IPS DF 6.9 (cell line): ENCODE measurements around the gene ALK.

Experiments used
- DNase-seq: peaks from one replicate; pipeline ENCODE4 v3.0.0-alpha.2; 2013; ENCODE audit warnings: low read depth, low spot score
- H3K27ac ChIP-seq: one replicate; pipeline ENCODE4 v1.5.1; 2013; ENCODE audit warnings: low read length, control low read depth
- H3K27me3 ChIP-seq: 2 replicates; pipeline ENCODE4 v1.6.1; 2013; ENCODE audit warnings: mild to moderate bottlenecking, low read length; ENCODE audit not compliant: control insufficient read depth, insufficient read depth
- H3K36me3 ChIP-seq: 2 replicates; pipeline ENCODE4 v1.6.1; 2013; ENCODE audit warnings: low read length; ENCODE audit not compliant: control insufficient read depth, insufficient read depth
- H3K4me1 ChIP-seq: 2 replicates; pipeline ENCODE4 v1.6.1; 2013; ENCODE audit warnings: low read length; ENCODE audit not compliant: control insufficient read depth, insufficient read depth
- H3K4me3 ChIP-seq: 2 replicates; pipeline ENCODE4 v1.5.1; 2013; ENCODE audit warnings: mild to moderate bottlenecking, low read length
- H3K9me3 ChIP-seq: 2 replicates; pipeline ENCODE4 v1.6.1; 2013; ENCODE audit warnings: low read length, inconsistent platforms; ENCODE audit not compliant: control insufficient read depth, insufficient read depth
- WGBS: extraction: QIAGEN DNeasy Blood & Tissue Kit; methylation state at CpG from one replicate; pipeline ENCODE4 v1.1.7; 2013; ENCODE audit warnings: mixed read lengths, missing lambda C conversion rate; ENCODE audit not compliant: insufficient read length, insufficient coverage; 5-methylcytosine and 5-hydroxymethylcytosine counted together

The ALK gene

DNA sequence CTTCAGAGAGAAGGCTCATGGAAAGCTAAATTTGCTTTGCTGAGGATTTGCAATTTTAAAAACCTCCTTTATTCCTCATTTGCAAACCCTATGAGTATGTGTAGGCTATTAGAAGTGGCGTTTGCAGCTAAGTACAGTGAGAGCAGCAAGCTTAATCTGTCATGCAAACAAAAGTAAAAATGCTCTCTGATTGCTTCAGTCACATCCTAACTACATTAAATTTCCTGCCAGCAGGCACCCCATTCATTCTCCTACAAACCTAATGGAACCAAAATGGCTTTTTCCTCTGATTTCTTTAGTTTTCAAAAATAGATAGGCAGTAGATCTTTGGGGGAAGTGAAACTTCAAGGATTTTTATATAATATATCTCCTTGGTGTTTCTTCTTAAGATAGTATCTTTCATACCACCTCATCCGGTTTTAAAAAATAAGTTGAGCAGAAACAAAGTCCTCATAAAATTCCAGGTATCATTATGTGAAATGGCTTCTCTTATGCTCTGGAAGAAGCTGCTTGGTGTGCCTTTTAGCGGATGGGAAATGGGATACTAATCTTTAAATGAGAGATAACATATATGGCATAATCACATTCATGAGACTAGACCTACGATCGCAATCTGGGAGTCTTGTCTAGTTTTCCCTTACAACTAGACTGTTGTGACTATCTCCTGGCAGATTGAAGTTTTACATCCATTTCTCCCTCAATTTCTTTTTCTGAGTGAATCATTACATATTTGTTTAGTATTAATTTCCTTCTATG is 757.1 kb downstream of the ALK start:
- DNase-seq: no peak
- Histone ChIP-seq H3K27me3 (no peaks in the 10 kb centered on the region), H3K9me3 (no peaks in the 10 kb centered on the region), H3K4me1 (no peaks in the 10 kb centered on the region; the same call in 1 of the 2 replicates), H3K4me3 (no peak overlapping the region), H3K36me3 (no peaks in the 10 kb centered on the region), H3K27ac (no peak overlapping the region)
- WGBS: no CpG with 5 or more reads among the region's 5 CpGs

DNA sequence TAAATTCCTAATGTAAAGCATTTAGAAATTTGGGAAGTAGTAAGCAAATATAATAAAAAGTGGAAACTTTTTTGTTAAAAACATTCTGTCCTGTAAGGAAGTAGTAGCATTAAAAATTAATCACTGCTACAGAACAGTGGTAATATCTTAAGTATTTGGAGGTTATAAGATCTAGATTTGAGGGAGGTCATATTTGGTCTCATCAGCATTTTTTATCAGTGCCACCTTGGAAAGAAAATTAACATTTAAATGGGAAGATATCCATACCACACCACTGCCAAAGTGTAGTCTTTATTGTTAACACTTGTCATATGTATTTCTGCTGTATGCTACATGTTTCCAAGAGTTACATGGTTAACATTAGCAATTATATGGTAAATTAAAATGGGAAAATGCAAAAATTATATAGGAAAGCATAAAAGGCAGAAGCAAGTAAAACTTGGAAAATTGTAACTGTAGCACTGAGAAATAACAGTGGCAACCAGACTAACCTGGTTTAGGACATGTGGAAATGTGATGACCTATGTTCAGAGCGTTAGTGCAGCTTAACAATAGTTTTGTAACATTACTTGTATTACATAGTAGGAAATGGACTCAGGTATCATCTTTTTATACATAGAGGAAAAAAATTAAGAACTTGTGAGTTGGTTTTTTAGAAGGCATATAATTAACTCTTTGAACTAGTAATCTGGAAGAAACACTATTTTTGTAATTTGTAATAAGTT is 759.0 kb downstream of the ALK start:
- no peaks in the 10 kb centered on the region for H3K27me3 ChIP-seq
- H3K36me3 ChIP-seq: no peaks in the 10 kb centered on the region
- DNase-seq: no peak
- no peak overlapping the region for H3K4me3 ChIP-seq
- no peaks in the 10 kb centered on the region for H3K9me3 ChIP-seq
- no peaks in the 10 kb centered on the region; the same call in 1 of the 2 replicates for H3K4me1 ChIP-seq
- no peak overlapping the region for H3K27ac ChIP-seq
- WGBS: no CpG with 5 or more reads among the region's 1 CpG

DNA sequence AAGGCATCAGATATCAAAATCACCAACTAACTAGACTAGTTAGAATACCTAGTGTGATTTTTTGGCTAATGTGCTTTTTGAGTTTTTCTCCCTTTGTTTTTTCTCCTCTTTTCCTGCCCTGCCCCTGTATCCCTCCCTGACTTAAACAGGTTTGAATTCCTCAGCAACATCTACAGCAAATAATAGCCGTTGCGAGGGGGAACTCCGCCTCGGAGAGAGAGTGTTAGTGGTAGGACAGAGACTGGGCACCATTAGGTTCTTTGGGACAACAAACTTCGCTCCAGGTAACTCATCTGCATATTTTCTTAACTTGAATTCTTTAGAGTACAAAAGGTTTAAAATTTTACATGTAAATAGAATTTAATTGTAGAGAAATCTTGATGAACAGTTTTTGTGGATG is 761.2 kb downstream of the ALK start:
- no peak overlapping the region for H3K4me3 ChIP-seq
- H3K27ac ChIP-seq: no peak overlapping the region
- no peaks in the 10 kb centered on the region; the same call in 1 of the 2 replicates for H3K4me1 ChIP-seq
- H3K36me3 ChIP-seq: no peaks in the 10 kb centered on the region
- H3K27me3 ChIP-seq: no peaks in the 10 kb centered on the region
- no peaks in the 10 kb centered on the region for H3K9me3 ChIP-seq
- DNase-seq: no peak
- WGBS: no CpG with 5 or more reads among the region's 5 CpGs

DNA sequence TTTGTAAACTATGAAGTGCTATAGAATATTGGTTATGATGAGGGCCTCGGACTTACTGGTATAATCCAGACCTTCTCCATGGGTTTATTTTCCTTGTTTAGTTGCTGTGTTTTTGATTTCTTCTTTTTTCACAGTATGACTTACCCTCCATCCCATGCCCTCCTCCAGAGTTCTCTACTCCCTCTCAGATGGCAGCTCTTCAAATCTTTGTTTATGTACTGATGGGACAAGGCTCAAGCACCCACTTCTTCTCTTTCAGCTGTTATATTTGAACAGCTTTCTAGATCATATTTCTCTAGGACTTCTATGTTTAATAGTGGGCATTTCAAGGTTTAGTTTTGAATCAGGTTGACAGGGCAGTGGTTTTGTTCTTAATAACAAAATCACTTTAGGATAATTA is 762.3 kb downstream of the ALK start:
- no peaks in the 10 kb centered on the region for H3K36me3 ChIP-seq
- no peaks in the 10 kb centered on the region; the same call in 1 of the 2 replicates for H3K4me1 ChIP-seq
- DNase-seq: no peak
- H3K27me3 ChIP-seq: no peaks in the 10 kb centered on the region
- H3K9me3 ChIP-seq: no peaks in the 10 kb centered on the region; the same call in 1 of the 2 replicates
- H3K27ac ChIP-seq: no peak overlapping the region
- no CpG with 5 or more reads among the region's 1 CpG for WGBS
- no peak overlapping the region for H3K4me3 ChIP-seq

DNA sequence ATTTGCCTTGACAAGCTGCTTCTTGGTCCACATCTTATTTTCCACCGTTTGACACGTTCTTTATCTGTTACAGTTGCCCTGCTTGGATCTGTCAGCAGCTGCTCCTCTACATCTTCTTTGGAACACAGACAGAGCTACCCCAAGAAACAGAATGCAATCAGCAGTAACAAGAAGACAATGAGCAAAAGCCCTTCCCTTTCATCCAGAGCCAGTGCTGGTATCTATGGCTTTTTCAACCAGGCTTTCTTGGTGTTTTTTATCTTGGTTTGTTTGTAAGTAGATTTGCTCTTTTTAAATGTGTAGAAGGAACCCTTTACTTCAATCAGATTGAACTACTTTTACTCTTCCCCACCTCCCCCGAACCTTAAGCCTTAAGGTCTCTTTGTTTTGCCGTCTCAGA is 764.3 kb downstream of the ALK start:
- no peaks in the 10 kb centered on the region; the same call in 1 of the 2 replicates for H3K9me3 ChIP-seq
- DNase-seq: no peak
- WGBS: no CpG with 5 or more reads among the region's 4 CpGs
- H3K36me3 ChIP-seq: no peaks in the 10 kb centered on the region
- H3K27me3 ChIP-seq: no peaks in the 10 kb centered on the region
- H3K27ac ChIP-seq: no peak overlapping the region
- H3K4me3 ChIP-seq: no peak overlapping the region
- H3K4me1 ChIP-seq: no peaks in the 10 kb centered on the region; the same call in 1 of the 2 replicates

DNA sequence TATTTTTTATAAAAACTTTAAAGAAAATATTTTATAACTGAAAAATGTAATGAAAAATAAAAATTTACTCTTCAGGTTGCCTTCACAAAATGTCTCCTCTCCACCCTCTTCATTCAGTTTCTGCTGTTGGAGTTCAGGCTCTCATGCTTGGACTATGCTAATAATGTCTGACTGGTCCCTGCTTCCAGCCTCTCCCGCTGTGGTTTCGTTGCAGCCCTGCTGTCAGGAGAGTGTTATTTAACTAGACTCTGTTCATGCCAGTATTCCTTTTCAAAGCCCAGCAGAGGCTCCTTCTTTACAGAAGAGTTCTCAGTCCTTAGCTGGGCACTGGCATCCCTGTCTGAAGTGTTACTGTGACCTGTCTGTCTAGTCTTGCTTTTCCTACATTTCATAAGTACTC is 765.8 kb downstream of the ALK start:
- H3K4me3 ChIP-seq: no peak overlapping the region
- DNase-seq: no peak
- H3K27me3 ChIP-seq: no peaks in the 10 kb centered on the region
- no peaks in the 10 kb centered on the region; the same call in 1 of the 2 replicates for H3K9me3 ChIP-seq
- no peak overlapping the region for H3K27ac ChIP-seq
- H3K36me3 ChIP-seq: no peaks in the 10 kb centered on the region
- H3K4me1 ChIP-seq: no peaks in the 10 kb centered on the region; the same call in 1 of the 2 replicates
- WGBS: no CpG with 5 or more reads among the region's 2 CpGs

DNA sequence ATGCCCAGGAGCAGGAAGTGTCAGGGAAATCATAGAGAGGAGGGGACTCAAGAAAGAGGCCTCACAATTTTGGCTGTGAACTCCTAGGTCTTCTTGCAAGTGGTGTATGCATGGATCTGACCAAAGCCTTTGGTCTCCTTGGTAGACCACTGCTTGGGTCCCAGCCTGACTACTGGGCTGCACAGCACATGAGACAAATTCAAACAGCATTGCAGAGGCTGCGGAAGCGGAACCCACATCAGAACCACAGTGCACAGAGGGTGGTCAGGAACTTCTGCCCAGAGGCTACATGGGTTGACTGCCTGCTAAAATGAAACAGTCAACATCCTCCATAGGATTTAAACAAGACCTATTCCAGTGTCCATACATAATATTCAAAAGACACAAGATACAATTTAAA is 766.8 kb downstream of the ALK start:
- DNase-seq: no peak
- Histone ChIP-seq H3K4me3 (no peak overlapping the region), H3K36me3 (no peaks in the 10 kb centered on the region), H3K4me1 (no peaks in the 10 kb centered on the region; the same call in 1 of the 2 replicates), H3K27ac (no peak overlapping the region), H3K27me3 (no peaks in the 10 kb centered on the region), H3K9me3 (no peaks in the 10 kb centered on the region; the same call in 1 of the 2 replicates)
- WGBS: no CpG with 5 or more reads among the region's 2 CpGs

DNA sequence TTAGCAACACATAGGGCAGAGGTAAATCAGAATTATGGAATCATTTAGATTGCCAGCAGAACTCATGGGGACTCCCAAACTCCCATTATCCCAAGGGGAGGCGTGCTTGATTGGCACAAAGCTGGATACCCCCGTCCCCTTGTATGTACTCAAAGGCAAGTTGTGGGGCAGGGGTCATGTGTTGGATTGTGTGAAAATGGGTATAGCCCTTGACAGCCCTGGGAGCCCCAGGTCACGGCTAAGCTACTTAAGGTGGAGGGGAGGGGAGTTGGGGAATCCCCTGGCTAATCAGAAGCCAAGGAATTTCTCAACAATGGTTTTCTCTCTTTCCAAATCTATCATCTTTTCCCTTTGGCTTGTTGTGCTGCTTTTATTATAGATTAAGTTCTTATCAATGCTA is 773.4 kb downstream of the ALK start:
- no peaks in the 10 kb centered on the region for H3K9me3 ChIP-seq
- H3K36me3 ChIP-seq: no peaks in the 10 kb centered on the region
- no peak overlapping the region for H3K4me3 ChIP-seq
- no peaks in the 10 kb centered on the region for H3K27me3 ChIP-seq
- no peak overlapping the region for H3K27ac ChIP-seq
- WGBS: no CpG with 5 or more reads among the region's 3 CpGs
- no peak for DNase-seq
- no peaks in the 10 kb centered on the region for H3K4me1 ChIP-seq

DNA sequence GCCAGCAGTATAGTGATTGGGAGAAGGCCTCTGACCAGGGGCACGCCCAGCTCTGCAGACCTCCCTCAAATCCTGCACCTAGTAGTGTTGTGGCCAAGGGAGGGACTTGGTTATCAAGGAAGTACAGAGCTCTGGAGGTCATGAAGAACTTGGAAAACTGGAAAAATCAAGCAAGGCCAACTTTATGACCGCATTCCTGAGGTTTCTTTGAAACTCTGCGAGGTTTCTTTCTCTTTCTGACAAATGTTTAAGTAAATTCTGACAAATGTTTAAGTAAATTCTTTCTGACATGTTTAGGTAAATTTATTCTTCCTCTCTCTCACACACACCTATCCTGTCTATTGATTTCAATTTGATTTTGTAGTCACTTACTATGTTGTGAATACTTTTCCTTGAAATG is 775.2 kb downstream of the ALK start:
- no peak overlapping the region for H3K4me3 ChIP-seq

DNA sequence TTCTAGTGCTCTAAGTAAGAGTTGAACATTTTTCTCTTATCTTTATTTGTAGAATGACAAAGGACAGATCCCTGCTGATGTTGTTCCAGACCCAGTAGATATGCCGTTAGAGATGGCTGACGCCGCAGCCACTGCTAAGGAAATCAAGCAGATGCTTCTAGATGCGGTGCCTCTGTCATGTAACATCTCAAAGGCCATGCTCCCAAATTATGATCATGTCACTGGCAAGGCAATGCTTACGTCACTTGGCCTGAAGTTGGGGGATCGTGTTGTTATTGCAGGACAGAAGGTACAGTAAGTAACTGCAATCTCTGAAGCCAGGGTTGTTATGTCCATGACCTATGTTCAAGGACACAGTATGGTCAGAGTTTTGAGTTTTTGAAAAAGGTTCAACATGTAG is 777.7 kb downstream of the ALK start:
- no peak overlapping the region for H3K27ac ChIP-seq
- no peaks in the 10 kb centered on the region for H3K4me1 ChIP-seq
- H3K36me3 ChIP-seq: no peaks in the 10 kb centered on the region
- H3K27me3 ChIP-seq: no peaks in the 10 kb centered on the region
- WGBS: no CpG with 5 or more reads among the region's 6 CpGs
- no peaks in the 10 kb centered on the region for H3K9me3 ChIP-seq
- H3K4me3 ChIP-seq: no peak overlapping the region
- DNase-seq: no peak

More for the DNA sequence above, 775.2 kb downstream of the ALK start:
- Histone ChIP-seq H3K27ac (no peak overlapping the region), H3K27me3 (no peaks in the 10 kb centered on the region), H3K4me1 (no peaks in the 10 kb centered on the region), H3K9me3 (no peaks in the 10 kb centered on the region), H3K36me3 (no peaks in the 10 kb centered on the region)
- DNase-seq: no peak
- WGBS: no CpG with 5 or more reads among the region's 3 CpGs
